HG02943 (cell line): ENCODE data around the gene CNIH2.
"Not testable (repeated sequence)": the region's sequence is repeated elsewhere in the genome, so short reads cannot be mapped to it uniquely, and the experiment has no call there.

Experiments used
- ATAC-seq: cut with Tn5 transposase; IDR thresholded peaks from one replicate; pipeline ENCODE4 v1.9.1; 2021; ENCODE audit warnings: mild to moderate bottlenecking, low read depth, moderate library complexity; ENCODE audit not compliant: unreplicated experiment

The CNIH2 gene

DNA sequence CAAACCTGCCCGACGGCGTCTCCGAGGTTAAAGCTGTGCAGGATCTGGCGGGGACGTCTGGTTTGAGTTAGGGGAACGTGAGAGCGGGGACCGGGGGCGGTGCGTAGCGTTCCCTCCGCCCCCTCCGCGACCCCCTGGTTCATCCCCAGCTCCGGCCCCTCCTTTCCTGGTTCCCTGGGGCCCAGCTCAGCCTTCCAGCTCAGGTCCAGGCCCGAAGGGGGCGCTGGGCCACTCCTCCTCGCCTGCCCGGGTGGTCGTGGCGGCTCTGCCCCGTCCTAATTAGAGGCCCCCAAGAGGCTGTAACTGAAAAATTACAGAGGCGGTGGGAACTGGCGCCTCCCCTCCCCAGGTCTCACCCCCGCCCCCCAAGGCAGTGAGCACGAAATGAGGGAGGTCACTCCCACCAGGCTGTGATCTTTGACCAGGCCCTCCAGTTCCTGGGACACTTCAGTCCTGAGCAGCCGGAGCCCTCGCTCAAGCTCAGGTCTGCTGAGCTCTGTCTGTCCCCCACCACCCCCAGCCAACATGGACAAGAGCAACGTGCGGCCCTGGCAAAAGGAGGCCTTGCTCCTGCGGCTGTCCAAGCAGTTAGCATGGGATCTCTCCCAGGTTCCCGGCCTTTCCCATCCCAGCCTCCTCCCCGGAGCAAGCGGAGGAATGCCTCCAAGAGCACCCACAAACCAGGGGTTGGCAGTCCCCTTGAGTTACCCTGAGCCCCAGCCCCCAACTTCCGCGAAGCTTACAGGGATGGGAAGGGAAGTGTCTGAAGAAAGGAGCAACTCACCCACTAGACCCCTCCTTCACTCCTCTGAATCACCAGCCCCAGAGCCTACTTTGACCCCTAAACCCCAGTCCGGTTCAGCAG is 35.6 kb downstream of the CNIH2 start:
- no peak for ATAC-seq

DNA sequence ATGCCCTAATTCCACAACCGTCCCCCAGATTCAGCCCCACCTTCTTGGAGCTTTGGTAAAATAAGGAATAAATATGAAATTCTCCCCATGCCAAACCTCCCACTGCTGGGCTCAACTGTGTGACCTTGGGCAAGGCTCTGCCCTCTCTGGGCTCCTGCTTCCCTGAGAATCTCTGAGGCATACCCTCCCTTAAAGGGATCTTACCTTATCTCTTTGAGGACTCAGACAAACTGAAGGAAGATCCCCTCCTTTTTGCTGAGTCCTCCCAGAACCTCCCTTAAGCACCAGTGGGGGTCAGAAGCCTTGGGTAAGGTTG is 36.2 kb downstream of the CNIH2 start:
- no peak for ATAC-seq

DNA sequence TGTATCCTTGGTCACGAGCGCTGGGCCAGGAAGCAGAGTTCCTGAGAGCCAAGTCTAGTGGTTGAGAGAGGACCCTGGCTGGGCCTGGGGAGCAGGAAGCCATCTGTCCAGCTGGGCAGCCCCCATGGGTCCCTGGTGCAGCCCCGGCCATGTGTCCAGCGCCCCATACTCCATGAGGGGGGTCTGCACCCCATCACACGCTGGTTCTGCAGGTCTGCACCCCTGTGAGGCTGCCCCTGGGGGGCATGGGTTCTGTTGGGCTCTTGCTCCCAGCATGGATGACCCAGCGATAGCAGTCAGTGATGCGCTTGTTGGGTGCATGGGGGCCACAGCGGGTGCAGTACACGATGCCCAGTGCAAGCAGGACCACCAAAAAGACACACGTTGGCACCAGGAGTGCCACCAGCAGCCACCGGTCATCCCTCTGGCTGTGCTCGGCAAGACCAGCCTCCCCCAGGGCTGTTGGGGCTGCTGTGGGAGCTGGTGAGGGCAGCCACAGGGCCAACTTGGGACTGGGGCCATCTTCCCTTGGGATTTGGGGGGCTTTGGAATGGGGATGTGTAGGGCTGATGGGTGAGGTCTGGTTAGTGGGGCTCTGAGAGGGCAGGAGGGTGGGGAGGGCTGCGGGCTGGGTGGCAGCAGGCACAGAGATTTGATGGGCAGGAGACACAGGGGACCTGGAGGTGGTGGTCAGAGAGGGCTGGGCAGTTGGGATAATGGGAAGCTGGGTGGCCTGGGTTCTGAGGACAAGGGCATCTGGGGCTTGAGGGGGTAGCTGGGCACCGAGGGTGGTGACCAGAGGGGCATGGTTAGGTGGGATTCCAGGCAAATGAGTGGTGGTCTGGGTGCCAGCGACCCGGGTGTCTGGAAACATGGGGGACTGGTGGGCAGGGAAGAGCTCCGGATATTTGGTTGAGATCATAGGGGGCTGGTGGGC is 36.9 kb downstream of the CNIH2 start:
- no peak for ATAC-seq

DNA sequence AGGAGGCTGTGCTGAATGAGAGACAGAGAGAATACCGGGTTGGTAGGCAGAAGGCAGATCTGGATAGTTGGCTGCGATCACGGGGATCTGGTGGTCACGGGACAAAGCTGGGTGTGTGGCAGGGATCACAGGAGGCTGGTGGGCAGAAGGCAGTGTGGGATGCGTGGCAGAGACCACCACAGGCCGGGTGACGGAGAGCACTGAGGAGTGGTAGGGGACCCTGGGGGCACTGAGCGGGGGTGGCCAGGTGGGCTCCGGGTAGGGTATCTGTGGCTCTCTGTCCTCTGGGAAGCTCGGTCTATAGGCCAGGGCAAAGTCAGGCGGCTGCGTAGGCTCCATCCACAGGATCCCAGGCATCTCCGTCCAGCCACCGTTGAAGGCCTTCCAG is 37.5 kb downstream of the CNIH2 start:
- no peak for ATAC-seq

DNA sequence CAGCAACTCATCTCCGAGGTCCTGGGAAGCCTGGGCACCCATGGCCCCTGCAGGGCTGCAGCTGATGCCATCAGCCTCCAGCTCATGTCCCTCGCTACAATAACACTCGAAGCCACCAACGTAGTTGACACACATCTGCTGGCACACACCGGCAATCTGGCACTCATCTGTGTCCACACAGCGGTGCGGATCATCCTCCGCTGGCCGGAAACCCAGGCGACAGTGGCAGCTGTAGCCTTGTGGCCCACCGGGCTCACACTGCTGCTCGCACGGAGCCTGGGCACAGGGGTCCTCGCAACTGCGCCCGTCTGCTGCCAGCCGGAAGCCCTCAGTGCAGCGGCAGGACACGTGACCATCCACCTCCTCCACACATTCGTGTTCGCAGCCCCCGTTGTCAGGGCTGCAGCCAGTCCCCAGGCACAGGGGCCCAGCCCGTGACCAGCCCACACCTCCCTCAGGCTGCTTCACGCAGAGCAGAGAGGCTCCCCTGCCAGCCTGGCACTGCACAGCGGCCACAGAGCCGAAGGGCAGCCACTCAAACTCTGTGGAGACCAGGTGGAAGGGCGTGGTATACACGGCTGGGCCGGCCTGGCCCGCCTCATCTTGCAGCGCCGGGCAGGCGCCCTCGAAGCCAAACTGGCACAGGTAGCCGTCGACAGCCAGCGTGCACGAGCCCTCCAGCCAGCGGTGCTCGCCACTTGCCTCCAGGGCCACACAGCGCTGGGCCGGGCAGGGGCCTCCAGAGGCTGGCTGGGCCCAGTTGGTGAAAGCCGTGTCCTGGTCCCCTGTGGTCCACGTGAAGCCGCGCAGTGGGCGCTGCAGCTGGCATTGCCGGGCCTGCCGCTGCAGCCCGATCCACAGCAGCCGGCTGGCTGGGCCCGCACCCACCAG is 38.2 kb downstream of the CNIH2 start:
- ATAC-seq, result no peak

DNA sequence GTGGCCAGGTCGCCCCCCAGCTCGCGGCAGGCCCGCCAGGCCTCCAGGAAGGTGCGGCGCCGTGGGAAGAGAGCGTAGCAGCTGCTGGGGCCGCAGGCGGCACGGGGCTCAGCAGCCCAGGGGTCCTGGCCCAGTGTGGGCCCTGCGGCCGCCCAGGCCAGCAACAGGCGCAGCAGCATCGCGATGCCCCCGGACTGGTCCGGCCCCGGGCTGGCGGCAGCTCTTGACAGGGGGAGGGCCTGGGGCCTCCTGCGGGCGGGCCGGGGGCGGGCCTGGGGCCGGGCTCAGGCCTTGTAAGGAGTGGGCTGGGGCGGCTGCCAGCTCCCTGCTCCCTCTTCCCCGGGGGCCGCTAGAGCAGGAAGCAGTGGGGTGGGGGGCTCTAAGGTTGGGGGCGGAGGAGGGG is 38.9 kb downstream of the CNIH2 start, which contains the start of gene CD248:
CD248 (minus strand) TSS at position 196 of the 403 bp plus-strand sequence; CDS start at position 179, 17 bp downstream.
- ATAC-seq, result no peak

DNA sequence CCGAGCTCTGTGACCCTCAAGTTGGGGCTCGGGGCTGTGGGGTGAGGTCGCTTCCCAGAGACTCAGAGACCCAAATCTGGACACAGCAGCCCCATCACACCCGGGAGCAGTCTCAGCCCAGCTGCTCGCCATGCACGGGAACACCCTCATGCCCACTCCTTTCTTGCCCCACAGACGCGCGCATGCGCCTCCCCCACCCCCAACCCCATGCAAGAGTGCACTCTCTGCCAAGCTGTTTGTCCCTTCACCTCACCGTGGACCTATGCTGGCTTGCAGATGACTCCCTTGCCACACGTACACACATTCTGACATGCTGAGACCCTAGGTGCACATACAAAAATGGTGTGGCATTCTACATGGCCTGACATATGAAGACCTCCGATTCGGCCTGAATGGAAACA is 39.3 kb downstream of the CNIH2 start:
- no peak for ATAC-seq

DNA sequence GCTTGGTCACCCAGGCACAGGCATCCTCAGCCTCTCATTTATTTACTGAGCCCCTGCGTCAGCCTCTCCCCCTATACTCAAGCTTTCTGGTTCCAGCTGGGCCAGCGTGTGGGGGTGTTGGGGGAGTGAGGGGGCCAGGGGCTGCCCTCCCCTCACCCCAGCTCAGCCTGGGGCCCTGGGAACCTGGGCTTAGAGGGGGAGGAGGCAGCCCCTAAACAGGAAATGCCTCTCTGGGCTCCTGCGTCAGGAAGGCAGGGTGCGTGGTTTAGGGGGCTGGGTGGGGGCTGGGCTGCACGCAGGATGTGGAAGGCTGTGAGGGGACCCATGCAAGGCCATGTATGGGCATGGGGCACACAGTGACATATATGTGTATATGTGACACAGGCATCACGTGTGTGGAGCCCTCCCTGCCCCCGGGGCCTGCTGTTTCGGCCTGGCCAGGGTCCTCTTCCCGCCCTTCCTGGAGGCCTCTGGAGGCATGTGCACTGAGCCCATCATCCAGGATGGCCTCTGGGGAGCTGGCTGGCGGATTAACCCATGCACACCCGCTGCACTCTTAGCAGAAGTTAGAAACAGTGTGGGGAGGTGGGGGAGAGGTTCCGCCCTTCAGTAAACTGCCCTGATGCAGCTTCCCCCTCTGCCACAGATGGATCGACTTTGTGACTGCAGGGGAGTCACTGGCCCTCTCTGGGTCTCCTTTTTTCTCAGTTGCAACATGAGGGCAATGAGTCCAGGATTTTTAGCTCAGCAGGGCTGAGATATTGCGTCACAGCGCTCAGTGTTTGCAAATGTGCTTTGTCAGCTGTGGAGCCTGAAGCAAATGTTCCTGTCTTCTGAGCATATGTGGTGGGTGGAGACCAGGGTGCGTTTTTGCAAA is 40.0 kb downstream of the CNIH2 start:
- no peak for ATAC-seq

DNA sequence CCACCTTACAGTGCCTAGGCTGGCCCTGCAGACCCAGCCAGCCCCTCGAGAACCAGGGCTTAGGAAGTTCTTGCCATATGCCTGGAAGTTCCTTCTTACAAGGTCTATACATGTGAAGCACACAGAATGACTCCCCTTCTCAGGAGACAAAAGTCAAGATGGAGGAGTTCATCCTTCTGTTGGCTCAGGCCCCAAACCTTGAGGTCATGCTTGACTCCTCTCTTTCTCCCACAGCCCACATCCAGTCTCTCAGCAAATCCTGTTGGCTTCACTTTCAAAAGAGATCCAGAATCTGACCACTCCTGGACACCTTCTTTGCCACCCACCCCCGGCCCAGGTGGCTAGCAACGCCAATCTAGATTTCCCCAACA is 40.6 kb downstream of the CNIH2 start:
- no peak for ATAC-seq

DNA sequence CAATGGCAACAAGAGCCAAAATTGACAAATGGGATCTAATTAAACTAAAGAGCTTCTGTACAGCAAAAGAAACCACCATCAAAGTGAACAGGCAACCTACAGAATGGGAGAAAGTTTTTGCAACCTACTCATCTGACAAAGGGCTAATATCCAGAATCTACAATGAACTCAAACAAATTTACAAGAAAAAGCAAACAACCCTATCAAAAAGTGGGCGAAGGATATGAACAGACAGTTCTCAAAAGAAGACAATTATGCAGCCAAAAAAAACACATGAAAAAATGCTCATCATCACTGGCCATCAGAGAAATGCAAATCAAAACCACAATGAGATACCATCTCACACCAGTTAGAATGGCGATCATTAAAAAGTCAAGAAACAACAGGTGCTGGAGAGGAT is 42.3 kb downstream of the CNIH2 start:
- not testable (repeated sequence) for ATAC-seq

DNA sequence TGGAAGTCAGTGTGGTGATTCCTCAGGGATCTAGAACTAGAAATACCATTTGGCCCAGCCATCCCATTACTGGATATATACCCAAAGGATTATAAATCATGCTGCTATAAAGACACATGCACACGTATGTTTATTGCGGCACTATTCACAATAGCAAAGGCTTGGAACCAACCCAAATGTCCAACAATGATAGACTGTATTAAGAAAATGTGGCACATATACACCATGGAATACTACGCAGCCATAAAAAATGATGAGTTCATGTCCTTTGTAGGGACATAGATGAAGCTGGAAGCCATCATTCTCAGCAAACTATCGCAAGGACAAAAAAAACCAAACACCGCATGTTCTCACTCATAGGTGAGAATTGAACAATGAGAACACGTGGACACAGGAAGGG is 42.8 kb downstream of the CNIH2 start:
- not testable (repeated sequence) for ATAC-seq

DNA sequence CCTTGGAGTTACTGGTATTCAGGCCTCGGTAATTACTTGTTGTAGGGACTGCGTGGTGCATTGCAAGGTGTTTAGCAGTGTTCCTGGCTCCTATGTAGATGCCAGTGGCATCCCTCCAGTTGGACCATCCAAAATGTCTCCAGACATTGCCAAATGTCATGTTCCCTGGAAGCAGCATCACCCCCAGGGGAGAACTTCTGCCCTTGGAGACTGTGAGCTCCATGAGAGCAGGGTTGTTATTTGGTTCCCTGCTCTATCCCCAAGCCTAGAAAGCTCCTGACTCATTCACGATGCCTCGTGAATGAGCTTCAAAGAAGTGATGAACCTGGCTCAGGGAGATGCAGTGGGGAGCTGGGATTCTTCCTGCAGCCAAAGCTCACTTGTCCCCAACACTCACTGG is 43.6 kb downstream of the CNIH2 start:
- no peak for ATAC-seq

DNA sequence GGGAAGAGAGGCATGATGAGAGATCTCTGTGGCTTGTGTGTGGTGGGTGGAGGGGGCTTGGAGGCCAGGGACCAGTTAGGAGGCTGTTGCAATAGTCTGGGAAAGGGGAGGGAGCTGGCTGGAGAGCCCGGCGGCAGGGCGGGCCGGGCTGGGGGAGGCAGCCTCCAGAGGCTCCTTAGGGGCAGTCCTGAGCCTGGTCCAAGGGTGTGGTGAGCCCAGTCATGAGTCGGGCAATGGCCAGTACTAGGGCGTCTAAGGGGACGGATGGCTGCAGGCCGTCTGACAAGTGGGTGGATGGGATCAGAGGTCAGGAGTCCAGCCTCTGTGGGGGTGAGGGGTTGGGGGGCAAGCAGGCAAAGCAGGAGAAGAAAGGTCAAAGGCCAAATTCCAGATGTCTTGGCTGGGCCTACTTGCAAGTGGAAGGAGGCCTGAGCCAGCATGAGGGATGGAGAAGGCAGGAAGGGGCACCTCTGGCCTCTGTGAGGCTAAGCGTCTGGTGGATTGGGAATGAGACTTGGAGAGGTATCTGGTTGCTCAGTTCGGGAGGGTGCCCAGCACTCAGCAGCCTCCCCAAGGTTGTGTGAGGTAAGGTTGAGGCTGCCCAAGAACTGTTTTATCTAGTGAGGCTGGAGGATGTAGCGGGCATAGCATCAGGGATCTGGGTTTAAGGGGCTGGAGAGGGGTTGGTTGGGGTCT is 44.9 kb downstream of the CNIH2 start:
- no peak for ATAC-seq

DNA sequence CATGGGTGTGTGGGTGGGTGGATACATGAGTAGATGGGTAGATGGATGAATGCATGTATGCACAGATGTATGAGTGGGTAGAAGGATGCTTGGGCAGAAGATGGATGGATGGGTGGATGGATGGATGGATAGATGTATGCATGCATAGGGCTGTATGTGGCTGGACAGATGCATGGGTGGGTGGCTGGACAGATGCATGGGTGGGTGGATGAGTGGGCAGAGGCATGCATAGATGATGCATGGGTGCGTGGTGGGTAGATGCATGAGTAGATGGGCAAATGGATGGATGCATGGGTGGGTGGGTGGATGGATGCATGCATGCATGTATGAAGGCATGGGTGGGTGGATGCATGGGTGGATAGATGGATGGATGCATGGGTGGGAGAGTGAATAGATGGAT is 45.7 kb downstream of the CNIH2 start:
- no peak for ATAC-seq

DNA sequence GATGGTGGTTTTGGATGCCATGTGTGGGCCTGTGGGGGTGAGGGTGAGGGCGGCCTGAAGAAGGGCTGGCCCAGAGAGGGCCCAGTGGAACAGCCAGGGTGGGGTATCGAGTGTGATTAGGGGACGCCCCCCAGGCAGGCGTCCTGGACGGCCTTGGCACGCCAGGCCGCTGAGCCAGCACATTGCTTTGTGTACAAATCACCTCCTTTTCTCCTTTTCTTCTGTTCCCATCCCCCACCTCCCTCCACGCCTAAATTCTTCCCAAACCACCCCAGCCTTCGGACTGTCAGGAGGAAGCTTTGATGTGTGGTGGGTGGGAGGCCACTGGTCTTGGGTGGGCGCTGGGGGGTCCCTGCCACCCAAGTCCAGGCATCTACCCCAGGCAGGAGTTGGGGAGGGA is 46.7 kb downstream of the CNIH2 start:
- no peak for ATAC-seq

DNA sequence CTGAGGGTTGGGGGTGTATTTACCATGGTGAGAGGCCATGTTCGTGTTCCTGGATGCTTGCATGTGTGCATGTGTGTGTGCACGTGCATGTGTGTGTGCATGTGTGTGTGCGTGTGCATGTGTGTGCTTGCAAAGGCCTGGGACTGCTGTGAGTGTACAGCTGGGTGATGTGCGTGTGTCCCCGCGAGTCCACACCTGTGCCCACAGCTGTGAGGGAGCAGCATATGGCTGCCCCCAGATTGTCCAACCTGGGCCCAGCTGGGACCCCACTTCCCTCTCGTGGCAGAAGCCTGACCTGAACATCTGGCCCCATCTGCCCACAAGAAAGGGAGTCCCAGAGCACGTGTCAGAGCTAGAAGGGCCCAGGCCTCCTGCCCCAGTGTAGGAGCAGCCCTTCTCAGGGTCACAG is 47.3 kb downstream of the CNIH2 start:
- no peak for ATAC-seq

DNA sequence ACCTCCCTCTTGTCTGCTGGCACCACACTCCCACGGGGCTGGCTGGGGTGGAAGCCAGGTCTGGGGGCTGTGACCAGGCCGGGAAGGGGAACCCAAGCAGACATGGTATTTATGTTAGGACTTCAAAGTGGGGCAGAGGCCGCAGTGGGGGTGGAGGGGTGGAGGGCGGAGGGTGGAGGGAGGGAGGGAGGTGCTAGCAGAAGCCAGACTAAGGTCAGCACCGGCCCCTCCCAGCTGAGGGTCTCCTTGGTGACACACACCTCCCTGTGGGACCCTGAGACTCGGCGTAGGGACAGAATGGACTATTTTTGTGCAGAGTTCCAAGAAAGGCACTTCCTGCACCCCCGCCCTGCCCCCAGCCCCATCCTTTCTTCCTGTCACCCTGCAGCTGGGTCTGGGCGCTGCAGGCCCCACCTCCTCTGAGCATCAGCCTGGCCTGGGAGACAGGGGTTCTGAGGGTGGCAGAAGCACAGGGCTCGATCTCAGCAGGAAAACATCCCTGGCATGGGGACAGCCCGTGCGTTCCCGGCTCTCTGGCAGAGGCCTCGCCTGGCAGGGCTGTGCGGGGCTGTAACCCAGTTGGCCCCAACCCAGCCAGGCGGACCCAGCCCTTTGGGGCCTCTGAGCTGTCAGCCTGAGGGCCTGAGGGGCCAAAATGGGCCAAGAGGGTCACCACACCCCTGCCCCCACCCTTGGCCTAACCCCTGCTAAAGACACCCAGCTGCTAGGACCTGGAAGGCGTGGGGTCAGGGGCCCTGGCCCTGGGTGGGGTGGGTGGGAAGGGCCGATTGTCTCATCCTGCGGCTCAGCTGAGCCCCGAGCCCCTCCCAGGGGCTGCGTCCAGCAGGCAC is 48.5 kb downstream of the CNIH2 start:
- ATAC-seq, result no peak
